Measurements from ENCODE around the gene DOCK9. TPM values are rescaled to one million over a fixed set of nuclear protein-coding genes. Genes with fewer than 3 reads are reported as not detected.

DOCK9 gene
- total and polyA plus RNA-seq, 2 experiments from 2014 or later = 8.5 to 57.7 TPM

DNA sequence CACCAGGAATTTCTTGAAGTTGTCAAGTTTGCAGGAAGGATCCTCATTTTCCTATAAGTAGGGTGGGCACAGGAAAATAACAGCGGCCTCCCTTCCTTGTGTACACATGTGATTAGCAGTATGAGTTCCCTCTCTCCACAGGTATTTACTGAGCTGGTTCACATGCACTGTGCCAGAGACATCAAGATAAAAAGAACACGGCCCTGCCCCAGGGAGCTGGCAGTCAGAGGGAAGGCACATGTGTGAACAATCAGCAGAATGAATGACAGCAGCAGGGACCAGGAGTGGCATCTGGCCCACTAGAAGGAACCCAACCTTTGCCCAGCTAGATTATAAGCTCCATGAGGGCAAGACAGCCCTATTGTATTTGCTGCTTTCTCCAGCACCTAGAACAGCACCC is 13.9 kb downstream of the DOCK9 start:
- DNase-seq (ENCODE audit: low spot score) (no peak), ATAC-seq (no peak)
- no peaks in the 10 kb centered on the region for H3K27me3 ChIP-seq (ENCODE audit: insufficient read depth)
- no peaks in the 10 kb centered on the region for H3K4me1 ChIP-seq (ENCODE audit: insufficient read depth)
- TF ChIP-seq, protein P1, sequence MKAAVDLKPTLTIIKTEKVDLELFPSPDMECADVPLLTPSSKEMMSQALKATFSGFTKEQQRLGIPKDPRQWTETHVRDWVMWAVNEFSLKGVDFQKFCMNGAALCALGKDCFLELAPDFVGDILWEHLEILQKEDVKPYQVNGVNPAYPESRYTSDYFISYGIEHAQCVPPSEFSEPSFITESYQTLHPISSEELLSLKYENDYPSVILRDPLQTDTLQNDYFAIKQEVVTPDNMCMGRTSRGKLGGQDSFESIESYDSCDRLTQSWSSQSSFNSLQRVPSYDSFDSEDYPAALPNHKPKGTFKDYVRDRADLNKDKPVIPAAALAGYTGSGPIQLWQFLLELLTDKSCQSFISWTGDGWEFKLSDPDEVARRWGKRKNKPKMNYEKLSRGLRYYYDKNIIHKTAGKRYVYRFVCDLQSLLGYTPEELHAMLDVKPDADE (IDR thresholded peaks at IDR 0.05) = no peak
- TF ChIP-seq ZNF114 (CRISPR knock-in tag; IDR thresholded peaks at IDR 0.05) = no peak
- no peak for TF ChIP-seq POLR2AphosphoS5 (IDR thresholded peaks at IDR 0.05; ENCODE audit: low read depth)
- no peak for TF ChIP-seq ZNF331 (CRISPR knock-in tag; IDR thresholded peaks at IDR 0.05; ENCODE audit: low read depth)
- TF ChIP-seq, protein P2, sequence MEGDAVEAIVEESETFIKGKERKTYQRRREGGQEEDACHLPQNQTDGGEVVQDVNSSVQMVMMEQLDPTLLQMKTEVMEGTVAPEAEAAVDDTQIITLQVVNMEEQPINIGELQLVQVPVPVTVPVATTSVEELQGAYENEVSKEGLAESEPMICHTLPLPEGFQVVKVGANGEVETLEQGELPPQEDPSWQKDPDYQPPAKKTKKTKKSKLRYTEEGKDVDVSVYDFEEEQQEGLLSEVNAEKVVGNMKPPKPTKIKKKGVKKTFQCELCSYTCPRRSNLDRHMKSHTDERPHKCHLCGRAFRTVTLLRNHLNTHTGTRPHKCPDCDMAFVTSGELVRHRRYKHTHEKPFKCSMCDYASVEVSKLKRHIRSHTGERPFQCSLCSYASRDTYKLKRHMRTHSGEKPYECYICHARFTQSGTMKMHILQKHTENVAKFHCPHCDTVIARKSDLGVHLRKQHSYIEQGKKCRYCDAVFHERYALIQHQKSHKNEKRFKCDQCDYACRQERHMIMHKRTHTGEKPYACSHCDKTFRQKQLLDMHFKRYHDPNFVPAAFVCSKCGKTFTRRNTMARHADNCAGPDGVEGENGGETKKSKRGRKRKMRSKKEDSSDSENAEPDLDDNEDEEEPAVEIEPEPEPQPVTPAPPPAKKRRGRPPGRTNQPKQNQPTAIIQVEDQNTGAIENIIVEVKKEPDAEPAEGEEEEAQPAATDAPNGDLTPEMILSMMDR (conservative IDR thresholded peaks at IDR 0.05; ENCODE audit: low read depth in 2 of 2) = no peak
- TF ChIP-seq EZH2phosphoT487 (IDR thresholded peaks at IDR 0.05; ENCODE audit: unreplicated experiment) = no peak
- TF ChIP-seq, protein P3, sequence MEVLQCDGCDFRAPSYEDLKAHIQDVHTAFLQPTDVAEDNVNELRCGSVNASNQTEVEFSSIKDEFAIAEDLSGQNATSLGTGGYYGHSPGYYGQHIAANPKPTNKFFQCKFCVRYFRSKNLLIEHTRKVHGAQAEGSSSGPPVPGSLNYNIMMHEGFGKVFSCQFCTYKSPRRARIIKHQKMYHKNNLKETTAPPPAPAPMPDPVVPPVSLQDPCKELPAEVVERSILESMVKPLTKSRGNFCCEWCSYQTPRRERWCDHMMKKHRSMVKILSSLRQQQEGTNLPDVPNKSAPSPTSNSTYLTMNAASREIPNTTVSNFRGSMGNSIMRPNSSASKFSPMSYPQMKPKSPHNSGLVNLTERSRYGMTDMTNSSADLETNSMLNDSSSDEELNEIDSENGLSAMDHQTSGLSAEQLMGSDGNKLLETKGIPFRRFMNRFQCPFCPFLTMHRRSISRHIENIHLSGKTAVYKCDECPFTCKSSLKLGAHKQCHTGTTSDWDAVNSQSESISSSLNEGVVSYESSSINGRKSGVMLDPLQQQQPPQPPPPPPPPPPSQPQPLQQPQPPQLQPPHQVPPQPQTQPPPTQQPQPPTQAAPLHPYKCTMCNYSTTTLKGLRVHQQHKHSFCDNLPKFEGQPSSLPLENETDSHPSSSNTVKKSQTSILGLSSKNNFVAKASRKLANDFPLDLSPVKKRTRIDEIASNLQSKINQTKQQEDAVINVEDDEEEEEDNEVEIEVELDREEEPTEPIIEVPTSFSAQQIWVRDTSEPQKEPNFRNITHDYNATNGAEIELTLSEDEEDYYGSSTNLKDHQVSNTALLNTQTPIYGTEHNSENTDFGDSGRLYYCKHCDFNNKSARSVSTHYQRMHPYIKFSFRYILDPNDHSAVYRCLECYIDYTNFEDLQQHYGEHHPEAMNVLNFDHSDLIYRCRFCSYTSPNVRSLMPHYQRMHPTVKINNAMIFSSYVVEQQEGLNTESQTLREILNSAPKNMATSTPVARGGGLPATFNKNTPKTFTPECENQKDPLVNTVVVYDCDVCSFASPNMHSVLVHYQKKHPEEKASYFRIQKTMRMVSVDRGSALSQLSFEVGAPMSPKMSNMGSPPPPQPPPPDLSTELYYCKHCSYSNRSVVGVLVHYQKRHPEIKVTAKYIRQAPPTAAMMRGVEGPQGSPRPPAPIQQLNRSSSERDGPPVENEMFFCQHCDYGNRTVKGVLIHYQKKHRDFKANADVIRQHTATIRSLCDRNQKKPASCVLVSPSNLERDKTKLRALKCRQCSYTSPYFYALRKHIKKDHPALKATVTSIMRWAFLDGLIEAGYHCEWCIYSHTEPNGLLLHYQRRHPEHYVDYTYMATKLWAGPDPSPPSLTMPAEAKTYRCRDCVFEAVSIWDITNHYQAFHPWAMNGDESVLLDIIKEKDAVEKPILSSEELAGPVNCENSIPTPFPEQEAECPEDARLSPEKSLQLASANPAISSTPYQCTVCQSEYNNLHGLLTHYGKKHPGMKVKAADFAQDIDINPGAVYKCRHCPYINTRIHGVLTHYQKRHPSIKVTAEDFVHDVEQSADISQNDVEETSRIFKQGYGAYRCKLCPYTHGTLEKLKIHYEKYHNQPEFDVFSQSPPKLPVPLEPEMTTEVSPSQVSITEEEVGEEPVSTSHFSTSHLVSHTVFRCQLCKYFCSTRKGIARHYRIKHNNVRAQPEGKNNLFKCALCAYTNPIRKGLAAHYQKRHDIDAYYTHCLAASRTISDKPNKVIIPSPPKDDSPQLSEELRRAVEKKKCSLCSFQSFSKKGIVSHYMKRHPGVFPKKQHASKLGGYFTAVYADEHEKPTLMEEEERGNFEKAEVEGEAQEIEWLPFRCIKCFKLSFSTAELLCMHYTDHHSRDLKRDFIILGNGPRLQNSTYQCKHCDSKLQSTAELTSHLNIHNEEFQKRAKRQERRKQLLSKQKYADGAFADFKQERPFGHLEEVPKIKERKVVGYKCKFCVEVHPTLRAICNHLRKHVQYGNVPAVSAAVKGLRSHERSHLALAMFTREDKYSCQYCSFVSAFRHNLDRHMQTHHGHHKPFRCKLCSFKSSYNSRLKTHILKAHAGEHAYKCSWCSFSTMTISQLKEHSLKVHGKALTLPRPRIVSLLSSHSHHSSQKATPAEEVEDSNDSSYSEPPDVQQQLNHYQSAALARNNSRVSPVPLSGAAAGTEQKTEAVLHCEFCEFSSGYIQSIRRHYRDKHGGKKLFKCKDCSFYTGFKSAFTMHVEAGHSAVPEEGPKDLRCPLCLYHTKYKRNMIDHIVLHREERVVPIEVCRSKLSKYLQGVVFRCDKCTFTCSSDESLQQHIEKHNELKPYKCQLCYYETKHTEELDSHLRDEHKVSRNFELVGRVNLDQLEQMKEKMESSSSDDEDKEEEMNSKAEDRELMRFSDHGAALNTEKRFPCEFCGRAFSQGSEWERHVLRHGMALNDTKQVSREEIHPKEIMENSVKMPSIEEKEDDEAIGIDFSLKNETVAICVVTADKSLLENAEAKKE (CRISPR knock-in tag; IDR thresholded peaks at IDR 0.05) = no peak
- TF ChIP-seq STAT1 (IDR thresholded peaks at IDR 0.05; ENCODE audit: unreplicated experiment) = no peak
- TF ChIP-seq, protein P4, sequence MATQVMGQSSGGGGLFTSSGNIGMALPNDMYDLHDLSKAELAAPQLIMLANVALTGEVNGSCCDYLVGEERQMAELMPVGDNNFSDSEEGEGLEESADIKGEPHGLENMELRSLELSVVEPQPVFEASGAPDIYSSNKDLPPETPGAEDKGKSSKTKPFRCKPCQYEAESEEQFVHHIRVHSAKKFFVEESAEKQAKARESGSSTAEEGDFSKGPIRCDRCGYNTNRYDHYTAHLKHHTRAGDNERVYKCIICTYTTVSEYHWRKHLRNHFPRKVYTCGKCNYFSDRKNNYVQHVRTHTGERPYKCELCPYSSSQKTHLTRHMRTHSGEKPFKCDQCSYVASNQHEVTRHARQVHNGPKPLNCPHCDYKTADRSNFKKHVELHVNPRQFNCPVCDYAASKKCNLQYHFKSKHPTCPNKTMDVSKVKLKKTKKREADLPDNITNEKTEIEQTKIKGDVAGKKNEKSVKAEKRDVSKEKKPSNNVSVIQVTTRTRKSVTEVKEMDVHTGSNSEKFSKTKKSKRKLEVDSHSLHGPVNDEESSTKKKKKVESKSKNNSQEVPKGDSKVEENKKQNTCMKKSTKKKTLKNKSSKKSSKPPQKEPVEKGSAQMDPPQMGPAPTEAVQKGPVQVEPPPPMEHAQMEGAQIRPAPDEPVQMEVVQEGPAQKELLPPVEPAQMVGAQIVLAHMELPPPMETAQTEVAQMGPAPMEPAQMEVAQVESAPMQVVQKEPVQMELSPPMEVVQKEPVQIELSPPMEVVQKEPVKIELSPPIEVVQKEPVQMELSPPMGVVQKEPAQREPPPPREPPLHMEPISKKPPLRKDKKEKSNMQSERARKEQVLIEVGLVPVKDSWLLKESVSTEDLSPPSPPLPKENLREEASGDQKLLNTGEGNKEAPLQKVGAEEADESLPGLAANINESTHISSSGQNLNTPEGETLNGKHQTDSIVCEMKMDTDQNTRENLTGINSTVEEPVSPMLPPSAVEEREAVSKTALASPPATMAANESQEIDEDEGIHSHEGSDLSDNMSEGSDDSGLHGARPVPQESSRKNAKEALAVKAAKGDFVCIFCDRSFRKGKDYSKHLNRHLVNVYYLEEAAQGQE (IDR thresholded peaks at IDR 0.05; ENCODE audit: unreplicated experiment) = no peak
- no peak for TF ChIP-seq CREB1 (CRISPR knock-in tag; IDR thresholded peaks at IDR 0.05; ENCODE audit: low read depth)
- TF ChIP-seq NANOG (IDR thresholded peaks at IDR 0.05; ENCODE audit: borderline replicate concordance) = no peak
- TF ChIP-seq EZH2 (IDR thresholded peaks at IDR 0.05; ENCODE audit: low read depth, unreplicated experiment) = no peak
- no peak for TF ChIP-seq JUNB (IDR thresholded peaks at IDR 0.05; ENCODE audit: unreplicated experiment)
- H3K27ac ChIP-seq (ENCODE audit: low read depth) = no peak overlapping the region
- no peak overlapping the region for H2AFZ ChIP-seq
- Mint-ChIP-seq H3K27me3 (ENCODE audit: insufficient read depth, low read depth, poor library complexity) (peaks cover 5% of the 10 kb centered on the region), H3K9me3 (no peaks in the 10 kb centered on the region), H3K36me3 (ENCODE audit: low read depth) (no peaks in the 10 kb centered on the region), H3K27ac (no peak overlapping the region), H3K4me3 (no peak overlapping the region), H3K4me1 (peaks cover 5% of the 10 kb centered on the region)
- H3K79me2 ChIP-seq (replicated peaks; ENCODE audit: insufficient read depth) = no peaks in the 10 kb centered on the region
- H4K20me1 ChIP-seq (replicated peaks; ENCODE audit: insufficient read depth) = no peaks in the 10 kb centered on the region
- H3K4me3 ChIP-seq = no peak overlapping the region
- H3K36me3 ChIP-seq (ENCODE audit: insufficient read depth) = no peaks in the 10 kb centered on the region
- no peaks in the 10 kb centered on the region for H3K9me2 ChIP-seq (ENCODE audit: insufficient read depth)
- no peaks in the 10 kb centered on the region for H3F3A ChIP-seq (replicated peaks; ENCODE audit: low read depth)
- no peak overlapping the region for H3K4me2 ChIP-seq
